ENCODE data around the gene ASB15.

- TF ChIP-seq ZNF274 (IDR thresholded peaks at IDR 0.05; ENCODE audit: borderline replicate concordance, extremely low read depth, low read length) (no peak), CTCF (IDR thresholded peaks at IDR 0.05; ENCODE audit: control extremely low read depth in 1 of 3, insufficient read depth in 1 of 3, low read depth in 1 of 3, low read length in 3 of 3) (no peak), GTF2F1 (IDR thresholded peaks at IDR 0.05; ENCODE audit: borderline replicate concordance, low read depth, low read length) (no peak), NRF1 (IDR thresholded peaks at IDR 0.05; ENCODE audit: low read depth, low read length) (no peak), RAD21 (IDR thresholded peaks at IDR 0.05 in 1 of 2, conservative IDR thresholded peaks at IDR 0.05 in 1 of 2; ENCODE audit: low read depth in 2 of 2, low read length in 2 of 2) (no peak), POU5F1 (IDR thresholded peaks at IDR 0.05; ENCODE audit: low read depth, low read length) (no peak), POLR2A (IDR thresholded peaks at IDR 0.05; ENCODE audit: control extremely low read depth in 1 of 2, low read depth in 2 of 2, low read length in 2 of 2) (no peak), TCF12 (IDR thresholded peaks at IDR 0.05; ENCODE audit: low read depth, low read length) (no peak), JUN (IDR thresholded peaks at IDR 0.05; ENCODE audit: low read depth, low read length) (no peak), CHD2 (IDR thresholded peaks at IDR 0.05; ENCODE audit: low read length) (no peak), POLR2AphosphoS5 (IDR thresholded peaks at IDR 0.05; ENCODE audit: low read depth, low read length) (no peak), BACH1 (IDR thresholded peaks at IDR 0.05; ENCODE audit: low read length) (no peak), EZH2 (IDR thresholded peaks at IDR 0.05; ENCODE audit: low read depth, low read length, severe bottlenecking) (no peak)
Measured at GRCh38 chr7:123553159-123553558, 48.5 kb upstream of the ASB15 start.
